Fibroblast of peridontal ligament (primary cell): ENCODE measurements around the gene DCLK1.
A peak's percentile ranks its signal among the peaks of the same experiment; 100 is the strongest.

ENCODE experiments used
- DNase-seq: peaks from one replicate; pipeline ENCODE4 v3.0.0-alpha.2; 2010; ENCODE audit errors: extremely low read depth

Gene DCLK1

GRCh38 chr13:36131222-36131930 lies at the start of gene DCLK1:
TSS of gene DCLK1 (minus strand) at chr13:36131382.
- DNase-seq = peak; percentile 23

GRCh38 chr13:36175621-36176020 lies 44.4 kb upstream of the DCLK1 start:
- no peak for DNase-seq

- DNase-seq = no peak
Observed at GRCh38 chr13:36174923-36175322, 43.7 kb upstream of the DCLK1 start.

GRCh38 chr13:36173571-36174322 lies 42.6 kb upstream of the DCLK1 start:
- no peak for DNase-seq

- peak; percentile 89 for DNase-seq
Observed at GRCh38 chr13:36166046-36166445, 34.9 kb upstream of the DCLK1 start.

- DNase-seq = peak; percentile 98
Observed at GRCh38 chr13:36163809-36164308, 32.7 kb upstream of the DCLK1 start.

GRCh38 chr13:36163286-36163685 lies 32.1 kb upstream of the DCLK1 start:
- no peak for DNase-seq

- no peak for DNase-seq
Observed at GRCh38 chr13:36160297-36160696, 29.1 kb upstream of the DCLK1 start.

- peak; percentile 35 for DNase-seq
Observed at GRCh38 chr13:36158611-36159010, 27.4 kb upstream of the DCLK1 start.

- no peak for DNase-seq
Observed at GRCh38 chr13:36157480-36157879, 26.3 kb upstream of the DCLK1 start.

- no peak for DNase-seq
Observed at GRCh38 chr13:36154567-36155291, 23.5 kb upstream of the DCLK1 start.

- DNase-seq = no peak
Observed at GRCh38 chr13:36151591-36151990, 20.4 kb upstream of the DCLK1 start.

GRCh38 chr13:36148446-36148845 lies 17.3 kb upstream of the DCLK1 start:
- DNase-seq = no peak

- DNase-seq = no peak
Observed at GRCh38 chr13:36147330-36147729, 16.1 kb upstream of the DCLK1 start.

- no peak for DNase-seq
Observed at GRCh38 chr13:36146511-36147269, 15.5 kb upstream of the DCLK1 start.

- DNase-seq = no peak
Observed at GRCh38 chr13:36143738-36144137, 12.6 kb upstream of the DCLK1 start.

GRCh38 chr13:36142735-36143134 lies 11.6 kb upstream of the DCLK1 start:
- DNase-seq = no peak

- DNase-seq = no peak
Observed at GRCh38 chr13:36135876-36136275, 4.7 kb upstream of the DCLK1 start.

GRCh38 chr13:36134632-36135031 lies 3.5 kb upstream of the DCLK1 start:
- DNase-seq = no peak

GRCh38 chr13:36133950-36134626 lies 2.9 kb upstream of the DCLK1 start:
- no peak for DNase-seq

GRCh38 chr13:36132376-36132775 lies 1.2 kb upstream of the DCLK1 start:
- no peak for DNase-seq
